Right lobe of liver (tissue), 6 donors: ENCODE measurements around the gene ELP5. TPM values are rescaled to one million over a fixed set of nuclear protein-coding genes. Genes with fewer than 3 reads are reported as not detected.

Experiments
- ATAC-seq, 4 donors: fragments of 200-7000 bp; cut with Tn5 transposase; one replicate each; pipeline ENCODE4 v1.9.1; 2020; ENCODE audit warnings: mild to moderate bottlenecking in 4 of 4, moderate library complexity in 4 of 4
- DNase-seq, 3 donors: peaks; one replicate each; pipeline ENCODE4 v3.0.0-alpha.2; 2020
- H3K27ac ChIP-seq, 3 donors: fragments of 200-600 bp; one replicate each; pipeline ENCODE4 v1.8.0; 2022
- H3K27me3 ChIP-seq, 2 donors: fragments of 200-600 bp; one replicate each; pipeline ENCODE4 v1.8.0; 2022
- H3K36me3 ChIP-seq, 4 donors: fragments of 200-600 bp; sonication (generic) in 1 of 4; one replicate each; pipeline versions ENCODE4 v1.5.1 to v1.8.0; 2017 to 2022; ENCODE audit warnings: control low read depth in 1 of 4
- H3K4me1 ChIP-seq, 4 donors: fragments of 200-600 bp; sonication (generic) in 1 of 4; one replicate each; pipeline versions ENCODE4 v1.5.1 to v1.8.0; 2017 to 2022; ENCODE audit warnings: control low read depth in 1 of 4
- H3K4me3 ChIP-seq, 3 donors: fragments of 200-600 bp; one replicate each; pipeline ENCODE4 v1.8.0; 2022
- H3K9me3 ChIP-seq, 4 donors: fragments of 200-600 bp; sonication (generic) in 1 of 4; one replicate each; pipeline versions ENCODE4 v1.5.1 to v1.8.0; 2017 to 2022; ENCODE audit warnings: control low read depth in 1 of 4
- CTCF ChIP-seq, 4 donors: fragments of 200-600 bp in 3 of 4; fragments of 450-650 bp in 1 of 4; IDR thresholded peaks; one replicate each; pipeline versions ENCODE4 v1.5.1 to v1.8.0; 2016 to 2022; ENCODE audit warnings: antibody characterized with exemption in 4 of 4, mild to moderate bottlenecking in 2 of 4
- POLR2A ChIP-seq: fragments of 450-650 bp; IDR thresholded peaks from one replicate; pipeline ENCODE4 v1.6.1; 2017; ENCODE audit warnings: antibody characterized with exemption, mild to moderate bottlenecking
- WGBS: methylation state at CpG from one replicate; pipeline ENCODE4 v1.1.6; 2018; ENCODE audit warnings: low coverage, low lambda C conversion rate; ENCODE audit not compliant: insufficient coverage; ENCODE audit errors: missing lambda C conversion rate; 5-methylcytosine and 5-hydroxymethylcytosine counted together
- intact Hi-C, 2 donors: fragments of 100-400 bp; cut with DNase I; formaldehyde crosslinking; loops; one replicate each; pipeline versions ENCODE4 v1.11.2 to v1.14.1; 2022
- total RNA-seq, 6 experiments: library from RNA; depleted of rRNA in 2 of 6; stranded (reverse); fragments of >200 nt in 2 of 6; fragmentation: NEBNext Ultra II Directional in 3 of 6; extraction: Animal tissue kit (Norgen Biotek cat#: 25700) in 3 of 6; gene quantifications; one replicate each; pipeline versions ENCODE4 v1.1.0 to v1.2.4, GENCODE V29; 2016 to 2023
- donor health status: DM: no; HTN: yes; CAD: no.
- donor health status: DM: no; HTN: no; CAD: no.
- donor health status: DM: no; HTN: no; CAD: no.
- donor health status: DM: no; HTN: yes; CAD: no.
- donor health status: DM: no; HTN: yes; CAD: no.

The ELP5 gene
- total RNA-seq, 6 experiments from 2014 or later, result 14.2 to 29.6 (median 22.9) TPM

GRCh38 chr17:7216242-7217112 is 35.5 kb upstream of the ELP5 start:
- intact Hi-C loops, result no loop called here
- H3K4me3 ChIP-seq, result peak overlapping the region in 2 of 3 donors; percentile 20 to 21
- no peaks in the 10 kb centered on the region for H3K9me3 ChIP-seq
- TF ChIP-seq CTCF (IDR thresholded peaks at IDR 0.05) (no peak), POLR2A (no peak)
- peaks cover 2 to 26% (median 9%) of the 10 kb centered on the region in 4 donors for H3K4me1 ChIP-seq
- DNase-seq (no peak), ATAC-seq (no peak)
- H3K27me3 ChIP-seq, result no peaks in the 10 kb centered on the region
- peaks cover 0 to 4% (median 0%) of the 10 kb centered on the region in 4 donors for H3K36me3 ChIP-seq
- H3K27ac ChIP-seq, result no peak overlapping the region
- 28% methylated on average over 7 of the region's 7 CpGs for WGBS

- Histone ChIP-seq H3K4me3 (peak overlapping the region in 2 of 3 donors; percentile 20 to 21), H3K4me1 (peaks cover 2 to 35% (median 10%) of the 10 kb centered on the region in 4 donors), H3K9me3 (no peaks in the 10 kb centered on the region), H3K27ac (peak overlapping the region in 1 of 3 donors; percentile 51), H3K36me3 (peaks cover 0 to 13% (median 3%) of the 10 kb centered on the region in 4 donors), H3K27me3 (no peaks in the 10 kb centered on the region)
- DNase-seq (peak in 1 of 3 donors; percentile 34), ATAC-seq (no peak)
- TF ChIP-seq POLR2A (no peak), CTCF (IDR thresholded peaks at IDR 0.05) (no peak)
- WGBS, result 2% methylated on average over 31 of the region's 32 CpGs
- intact Hi-C loops, result no loop called here
These were observed 34.7 kb upstream of the ELP5 start for GRCh38 chr17:7217113-7217987.

GRCh38 chr17:7218166-7218565 is 33.8 kb upstream of the ELP5 start:
- ATAC-seq (no peak), DNase-seq (peak in 1 of 3 donors; percentile 20)
- H3K36me3 ChIP-seq, result peaks cover 0 to 21% (median 7%) of the 10 kb centered on the region in 4 donors
- no peak overlapping the region for H3K4me3 ChIP-seq
- no CpG with 5 or more reads among the region's 6 CpGs for WGBS
- no peak overlapping the region for H3K27ac ChIP-seq
- intact Hi-C loops, result no loop called here
- TF ChIP-seq CTCF (IDR thresholded peaks at IDR 0.05) (no peak), POLR2A (no peak)
- H3K4me1 ChIP-seq, result peaks cover 2 to 41% (median 10%) of the 10 kb centered on the region in 4 donors
- H3K9me3 ChIP-seq, result no peaks in the 10 kb centered on the region
- no peaks in the 10 kb centered on the region for H3K27me3 ChIP-seq

GRCh38 chr17:7218758-7219157 is 33.3 kb upstream of the ELP5 start:
- no peak overlapping the region for H3K27ac ChIP-seq
- ATAC-seq, result no peak
- H3K27me3 ChIP-seq, result no peaks in the 10 kb centered on the region
- DNase-seq, result peak in 1 of 3 donors; percentile 16
- peaks cover 2 to 45% (median 10%) of the 10 kb centered on the region in 4 donors for H3K4me1 ChIP-seq
- no peak overlapping the region for H3K4me3 ChIP-seq
- H3K9me3 ChIP-seq, result no peaks in the 10 kb centered on the region
- intact Hi-C loops, result no loop called here
- TF ChIP-seq CTCF (IDR thresholded peaks at IDR 0.05), result no peak
- no peak for TF ChIP-seq POLR2A
- WGBS, result 92% methylated on average over 5 of the region's 6 CpGs
- H3K36me3 ChIP-seq, result peaks cover 0 to 27% (median 11%) of the 10 kb centered on the region in 4 donors
